EL (cell line): ENCODE measurements around the gene CNTNAP5.

ENCODE experiments used
- DNase-seq: peaks from one replicate; pipeline ENCODE4 v3.0.0-alpha.2; 2016

Gene CNTNAP5

GRCh38 chr2:124740636-124741035 is 715.5 kb downstream of the CNTNAP5 start:
- no peak for DNase-seq

- DNase-seq, result no peak
Observed at GRCh38 chr2:124753842-124754241, 728.8 kb downstream of the CNTNAP5 start.

- DNase-seq, result peak; percentile 4
Observed at GRCh38 chr2:124755386-124755785, 730.3 kb downstream of the CNTNAP5 start.

GRCh38 chr2:124756048-124756447 is 731.0 kb downstream of the CNTNAP5 start:
- DNase-seq, result no peak

GRCh38 chr2:124762388-124762787 is 737.3 kb downstream of the CNTNAP5 start:
- no peak for DNase-seq

DNA sequence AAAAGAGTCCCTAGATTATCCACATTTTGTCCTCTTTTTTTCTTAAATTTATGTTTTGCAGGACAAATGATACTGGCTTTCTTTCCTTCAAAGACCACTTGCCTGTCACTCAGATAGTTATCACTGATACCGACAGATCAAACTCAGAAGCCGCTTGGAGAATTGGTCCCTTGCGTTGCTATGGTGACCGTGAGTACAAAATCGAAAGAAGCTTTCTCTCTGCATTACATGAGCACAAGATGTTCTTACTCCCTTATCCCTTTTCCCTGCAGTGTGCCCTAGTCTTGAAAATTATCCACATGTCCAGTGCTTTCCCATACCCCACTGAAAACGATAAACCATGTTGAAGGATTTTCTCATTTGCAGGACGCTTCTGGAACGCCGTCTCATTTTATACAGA is 738.5 kb downstream of the CNTNAP5 start:
- no peak for DNase-seq

DNA sequence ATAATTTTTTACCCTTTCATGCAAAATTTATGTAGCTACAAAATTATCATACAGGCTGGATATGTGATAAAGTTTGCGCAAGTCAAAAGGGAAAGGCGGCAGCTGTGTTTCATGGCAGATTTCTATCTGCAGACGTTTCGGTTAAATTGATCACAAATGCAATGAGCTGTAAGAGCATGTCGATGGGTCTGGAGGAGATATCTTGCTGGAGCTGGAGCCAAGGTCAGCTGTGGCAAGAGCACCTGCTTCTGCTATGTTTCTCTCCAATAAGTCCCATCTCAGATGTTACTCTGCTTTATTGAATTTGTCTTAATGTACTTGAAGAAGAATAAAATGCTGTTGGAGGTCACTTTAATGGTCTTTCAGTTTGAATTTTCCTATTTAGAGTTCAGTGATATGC is 749.7 kb downstream of the CNTNAP5 start:
- no peak for DNase-seq

GRCh38 chr2:124776332-124776731 is 751.2 kb downstream of the CNTNAP5 start:
- no peak for DNase-seq

DNA sequence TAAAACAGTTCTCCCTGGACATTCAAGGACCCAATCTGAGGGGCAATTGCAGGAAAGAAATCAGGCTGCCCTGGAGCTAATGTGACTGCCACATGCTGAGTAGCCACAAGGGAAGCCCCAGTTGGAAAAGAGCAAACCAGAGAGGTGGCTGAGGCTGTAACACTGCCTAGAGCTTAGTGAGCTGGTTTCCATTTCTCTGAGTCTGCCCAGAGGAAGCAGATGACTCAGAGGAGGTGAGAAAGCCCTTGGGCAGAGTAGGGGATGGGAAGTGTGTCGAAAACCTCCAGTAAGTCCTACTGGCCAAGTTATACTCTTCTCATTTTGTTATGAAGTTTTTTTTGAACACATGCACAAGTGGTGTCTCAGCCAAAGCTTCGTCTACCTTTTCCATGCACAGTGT is 753.0 kb downstream of the CNTNAP5 start:
- peak; percentile 8 for DNase-seq

- no peak for DNase-seq
Observed at GRCh38 chr2:124796647-124797046, 771.6 kb downstream of the CNTNAP5 start.

DNA sequence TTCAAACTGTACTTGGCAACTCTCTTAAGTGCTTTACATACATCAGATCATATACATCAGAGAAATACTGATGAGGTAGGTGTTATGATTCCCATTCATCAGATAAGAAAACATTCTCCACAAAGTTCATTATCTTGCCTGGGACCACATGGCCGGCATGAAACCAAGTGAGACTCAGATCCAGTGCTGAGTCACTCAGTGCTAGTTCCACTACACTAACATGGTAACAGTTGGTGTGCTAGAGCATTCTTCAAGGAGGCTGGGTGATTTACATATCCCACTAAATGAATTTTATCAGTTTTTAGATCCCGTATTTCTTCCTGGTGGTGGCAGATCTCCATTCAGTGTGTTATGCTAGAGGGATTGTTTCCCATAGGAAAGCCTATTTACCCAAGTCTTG is 772.0 kb downstream of the CNTNAP5 start:
- no peak for DNase-seq

DNA sequence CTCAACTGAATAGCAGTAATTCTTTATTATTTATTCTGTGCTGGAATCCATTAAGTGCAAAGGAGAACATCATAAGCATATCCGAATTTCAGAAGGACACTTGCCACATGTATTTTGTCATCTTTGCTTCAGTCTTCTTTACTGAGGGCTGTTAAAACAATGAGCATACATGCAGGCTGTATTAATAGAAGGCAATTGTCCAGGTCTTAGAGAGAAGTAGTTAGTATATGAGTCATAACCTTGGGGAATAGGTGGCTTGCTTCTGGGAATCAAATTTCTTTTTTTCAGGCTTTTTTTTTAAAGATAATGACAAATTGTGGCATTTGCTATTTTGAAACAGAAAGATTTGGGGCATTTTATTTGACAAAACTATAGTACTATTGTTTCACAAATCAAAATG is 773.5 kb downstream of the CNTNAP5 start:
- DNase-seq, result no peak

DNA sequence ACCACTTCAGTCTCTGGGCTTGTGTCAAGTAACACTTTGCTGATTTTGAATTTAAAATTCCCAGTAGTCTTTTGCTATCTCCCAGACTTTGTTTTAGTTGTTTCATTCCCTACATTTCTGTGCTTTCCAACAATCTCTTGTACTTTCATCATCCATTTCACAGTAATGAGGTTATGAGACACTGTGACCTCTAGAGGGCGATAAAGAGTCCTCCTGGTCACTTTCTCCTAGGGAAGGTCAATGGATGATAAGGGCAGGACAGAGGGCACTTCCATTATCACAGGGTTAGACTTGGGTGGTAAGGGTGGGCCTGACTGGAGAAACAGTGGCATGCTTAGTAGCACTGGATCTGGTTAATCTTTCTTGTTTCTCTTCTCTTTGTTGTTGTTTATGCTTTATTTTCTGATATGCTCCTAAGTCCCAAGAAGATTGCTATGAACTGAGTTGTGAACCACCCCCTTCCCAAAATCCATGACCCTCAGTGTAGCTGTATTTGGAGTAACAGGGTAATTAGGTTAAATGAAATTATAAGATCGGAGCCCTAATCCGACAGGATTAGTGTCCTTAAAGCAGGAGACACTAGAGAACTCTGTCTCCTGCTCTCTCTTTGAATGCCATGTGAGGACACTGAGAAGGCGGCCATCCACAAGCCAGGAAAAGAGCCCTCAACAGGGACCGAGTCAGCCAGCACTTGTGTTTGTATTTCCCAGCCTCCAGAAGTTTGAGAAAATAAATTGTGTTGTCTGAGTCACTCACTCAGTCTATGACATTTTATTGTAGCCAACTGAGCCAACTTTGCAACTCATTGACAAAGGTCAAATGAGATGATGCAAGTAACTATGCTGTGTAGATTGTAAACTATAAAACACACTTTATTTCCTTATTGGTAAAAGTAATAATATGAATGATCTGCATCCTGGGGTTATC is 779.2 kb downstream of the CNTNAP5 start:
- peak; percentile 4 for DNase-seq

DNA sequence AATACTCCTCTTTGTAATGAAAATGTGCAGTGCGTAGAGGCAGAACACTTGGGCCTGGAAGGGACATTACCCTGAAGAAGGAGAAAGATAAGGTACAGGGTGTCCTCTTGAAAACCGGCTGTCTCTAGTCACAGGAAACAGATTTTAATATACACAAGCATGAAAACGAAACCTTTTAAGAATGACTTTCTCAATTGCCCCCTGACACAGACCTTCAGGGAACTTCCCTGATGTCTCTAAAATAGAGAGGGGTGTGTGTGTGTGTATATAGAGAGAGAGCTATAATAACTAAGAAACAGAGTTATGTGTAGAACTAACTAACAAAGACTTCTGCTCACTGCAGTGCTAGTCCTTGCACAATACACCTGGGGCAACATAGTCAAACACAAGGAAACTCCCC is 780.0 kb downstream of the CNTNAP5 start:
- no peak for DNase-seq

DNA sequence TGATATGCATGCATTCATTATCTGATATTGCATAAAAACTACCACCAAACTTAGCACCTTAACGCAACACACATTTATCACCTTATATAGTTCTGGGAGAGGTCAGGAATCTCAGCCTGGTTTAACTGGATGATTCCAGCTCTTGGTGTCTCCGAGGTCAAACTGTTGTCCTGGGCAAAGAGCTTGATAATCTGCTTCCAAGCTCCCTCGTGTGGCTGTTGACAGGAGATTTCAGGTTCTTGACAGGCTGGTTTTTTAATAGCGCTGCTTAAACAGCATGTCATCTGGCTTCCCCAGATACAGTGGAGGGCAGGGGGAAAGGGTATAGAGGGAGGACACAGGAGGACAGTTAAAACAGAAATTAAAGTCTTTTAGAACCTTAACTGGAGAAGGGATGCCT is 785.0 kb downstream of the CNTNAP5 start:
- no peak for DNase-seq

GRCh38 chr2:124814968-124815745 is 790.1 kb downstream of the CNTNAP5 start:
- DNase-seq, result no peak

GRCh38 chr2:124816007-124816406 is 790.9 kb downstream of the CNTNAP5 start:
- no peak for DNase-seq

- no peak for DNase-seq
Observed at GRCh38 chr2:124822516-124822915, 797.4 kb downstream of the CNTNAP5 start.

- DNase-seq, result no peak
Observed at GRCh38 chr2:124824441-124824840, 799.4 kb downstream of the CNTNAP5 start.

DNA sequence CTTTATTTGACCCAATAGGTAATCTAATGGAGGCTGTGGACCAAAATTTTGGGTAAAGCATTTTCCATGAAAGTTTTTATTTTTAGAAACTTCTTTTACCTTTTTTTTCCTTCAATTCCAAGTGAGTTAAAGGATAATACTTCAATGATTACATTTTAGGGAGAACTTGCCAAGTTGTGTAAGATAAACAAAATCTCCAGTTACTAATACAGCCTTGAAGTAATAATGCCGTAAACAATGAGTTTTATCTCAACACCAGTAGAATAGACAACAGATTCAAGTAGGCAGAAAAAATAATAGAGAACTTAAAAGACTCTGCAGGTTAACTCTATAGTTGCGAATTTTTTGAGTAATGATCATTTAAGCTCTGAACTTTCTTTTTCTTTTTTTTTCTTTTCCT is 807.4 kb downstream of the CNTNAP5 start:
- DNase-seq, result no peak

- DNase-seq, result no peak
Observed at GRCh38 chr2:124834331-124834730, 809.2 kb downstream of the CNTNAP5 start.

- DNase-seq, result no peak
Observed at GRCh38 chr2:124835331-124835730, 810.2 kb downstream of the CNTNAP5 start.

DNA sequence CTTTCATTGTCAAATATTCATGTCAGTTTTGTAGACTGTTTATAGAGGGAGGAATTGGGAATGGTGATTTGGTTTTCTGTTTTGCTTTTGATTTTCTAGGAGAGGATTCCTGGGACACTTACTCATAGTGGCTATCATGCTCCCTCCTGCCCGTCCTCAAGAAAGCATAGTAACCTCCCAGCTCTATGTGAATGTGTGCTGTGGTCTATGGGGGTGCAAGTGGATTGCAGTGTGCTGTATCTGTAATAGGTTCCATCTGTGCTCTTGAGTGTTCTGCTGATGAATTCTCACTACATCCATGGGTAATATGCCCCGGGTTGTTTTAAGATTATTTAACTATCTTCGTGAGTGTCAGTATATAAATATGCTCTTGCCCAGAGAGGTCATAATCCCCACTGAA is 811.3 kb downstream of the CNTNAP5 start:
- DNase-seq, result peak; percentile 11

DNA sequence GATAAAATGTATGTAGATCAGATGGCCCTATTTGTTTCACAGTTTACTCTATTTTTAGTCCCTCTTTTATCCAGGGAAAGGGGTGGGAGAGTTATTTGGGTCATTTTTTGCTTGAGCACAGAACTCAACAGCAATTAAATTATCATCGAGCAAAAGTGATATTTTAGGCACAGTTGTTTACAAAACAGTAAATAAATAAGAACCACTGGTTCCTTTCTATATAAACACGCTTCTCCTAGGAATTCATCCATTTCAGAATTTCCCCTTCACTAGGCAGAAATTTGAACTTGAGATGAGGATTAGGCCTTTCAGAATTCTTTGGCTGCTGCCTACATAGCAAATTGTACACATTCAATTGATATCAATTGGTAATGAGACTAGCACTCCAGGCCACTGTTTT is 812.4 kb downstream of the CNTNAP5 start:
- no peak for DNase-seq
